NCI-H2171 (cell line): ENCODE measurements around the gene TBXAS1.

Experiments used
- DNase-seq: peaks from one replicate; lab custom pipeline; 2025; lab: John Stamatoyannopoulos, UW

The TBXAS1 gene

GRCh38 chr7:140049339-140050024 lies 220.4 kb downstream of the TBXAS1 start:
- DNase-seq: no peak

GRCh38 chr7:140050100-140050499 lies 221.0 kb downstream of the TBXAS1 start:
- DNase-seq: no peak

- DNase-seq: no peak
Measured at GRCh38 chr7:140051820-140052219, 222.8 kb downstream of the TBXAS1 start.

- DNase-seq: no peak
Measured at GRCh38 chr7:140053812-140054539, 224.9 kb downstream of the TBXAS1 start.

GRCh38 chr7:140054751-140055150 lies 225.7 kb downstream of the TBXAS1 start:
- DNase-seq: no peak

- DNase-seq: no peak
Measured at GRCh38 chr7:140055833-140056232, 226.8 kb downstream of the TBXAS1 start.

- DNase-seq: no peak
Measured at GRCh38 chr7:140056431-140057142, 227.5 kb downstream of the TBXAS1 start.

- DNase-seq: no peak
Measured at GRCh38 chr7:140057143-140057535, 228.1 kb downstream of the TBXAS1 start.

GRCh38 chr7:140058517-140058916 lies 229.5 kb downstream of the TBXAS1 start:
- DNase-seq: no peak

- no peak for DNase-seq
Measured at GRCh38 chr7:140059273-140060242, 230.5 kb downstream of the TBXAS1 start.

- DNase-seq: no peak
Measured at GRCh38 chr7:140060243-140060630, 231.2 kb downstream of the TBXAS1 start.

- no peak for DNase-seq
Measured at GRCh38 chr7:140060788-140061606, 231.9 kb downstream of the TBXAS1 start.

GRCh38 chr7:140061607-140061930 lies 232.5 kb downstream of the TBXAS1 start:
- DNase-seq: no peak

- no peak for DNase-seq
Measured at GRCh38 chr7:140062118-140062527, 233.1 kb downstream of the TBXAS1 start.

GRCh38 chr7:140062528-140063299 lies 233.7 kb downstream of the TBXAS1 start, which contains the start of gene PARP12:
Gene PARP12, minus strand, starts transcription at chr7:140062951. Its CDS starts 104 bp downstream, at chr7:140062847.
- peak; percentile 38 for DNase-seq

- no peak for DNase-seq
Measured at GRCh38 chr7:140067052-140067451, 238.0 kb downstream of the TBXAS1 start.

- DNase-seq: no peak
Measured at GRCh38 chr7:140068033-140068432, 239.0 kb downstream of the TBXAS1 start.

- DNase-seq: no peak
Measured at GRCh38 chr7:140069298-140069949, 240.4 kb downstream of the TBXAS1 start.
